GM19438 (cell line): ENCODE data around the gene TAF4B.
"Not testable (repeated sequence)": the region's sequence is repeated elsewhere in the genome, so short reads cannot be mapped to it uniquely, and the experiment has no call there.

Experiments used
- ATAC-seq: cut with Tn5 transposase; IDR thresholded peaks from one replicate; pipeline ENCODE4 v1.9.1; 2021; ENCODE audit warnings: low read depth; ENCODE audit not compliant: unreplicated experiment

Gene TAF4B

GRCh38 chr18:26298107-26298506 is 71.9 kb downstream of the TAF4B start:
- ATAC-seq, result no peak

DNA sequence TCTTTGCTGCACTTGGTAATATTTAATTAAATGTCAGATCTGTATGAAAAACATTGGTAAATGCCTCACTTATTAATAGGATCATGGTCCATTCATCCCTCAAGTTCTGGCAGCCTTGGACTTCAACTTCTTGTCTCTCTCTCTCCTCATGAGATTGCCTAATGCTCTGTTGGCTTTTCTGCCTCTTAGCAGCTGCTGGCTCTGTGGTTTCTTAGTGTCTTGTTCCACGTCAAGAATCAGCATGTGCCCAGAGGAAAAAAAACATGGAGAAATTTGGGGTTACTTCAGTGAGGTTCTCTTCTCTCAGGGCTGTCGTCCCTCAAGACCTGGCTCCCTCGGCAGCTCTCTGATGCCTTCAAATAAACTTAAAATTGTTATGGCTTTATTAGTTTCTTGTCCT is 75.4 kb downstream of the TAF4B start:
- ATAC-seq, result no peak

- ATAC-seq, result not testable (repeated sequence)
Observed at GRCh38 chr18:26303222-26303621, 77.0 kb downstream of the TAF4B start.

- no peak for ATAC-seq
Observed at GRCh38 chr18:26304511-26304910, 78.3 kb downstream of the TAF4B start.

DNA sequence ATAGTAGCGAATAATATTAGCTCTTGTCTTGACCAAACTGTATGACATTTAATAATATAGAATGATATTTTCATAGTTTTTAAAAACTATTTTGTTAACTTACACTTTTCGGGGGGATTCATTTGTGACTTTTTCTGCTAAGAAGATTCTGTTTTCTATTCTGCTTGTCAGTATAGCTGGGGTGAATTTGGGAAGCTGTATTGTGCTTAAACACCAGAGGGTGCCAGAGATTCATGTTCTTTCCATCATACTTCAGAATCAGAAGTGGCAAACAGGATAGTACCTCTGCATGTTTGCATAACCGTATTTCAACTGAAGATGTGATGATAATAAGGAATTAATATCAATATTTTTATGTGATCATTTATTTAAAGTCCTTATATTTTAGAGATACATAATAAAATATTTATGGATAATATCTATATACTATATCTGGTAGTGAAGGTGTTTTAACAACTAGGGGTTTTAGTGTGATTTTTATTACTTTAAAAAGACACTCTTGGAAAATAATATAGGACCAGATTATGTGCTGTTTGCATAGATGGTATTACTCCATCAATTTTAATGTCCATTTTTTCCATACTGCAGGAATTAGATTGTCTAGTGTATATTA is 81.0 kb downstream of the TAF4B start:
- peak; percentile 70 for ATAC-seq

GRCh38 chr18:26309281-26309680 is 83.0 kb downstream of the TAF4B start:
- no peak for ATAC-seq

- ATAC-seq, result no peak
Observed at GRCh38 chr18:26312199-26312598, 86.0 kb downstream of the TAF4B start.

DNA sequence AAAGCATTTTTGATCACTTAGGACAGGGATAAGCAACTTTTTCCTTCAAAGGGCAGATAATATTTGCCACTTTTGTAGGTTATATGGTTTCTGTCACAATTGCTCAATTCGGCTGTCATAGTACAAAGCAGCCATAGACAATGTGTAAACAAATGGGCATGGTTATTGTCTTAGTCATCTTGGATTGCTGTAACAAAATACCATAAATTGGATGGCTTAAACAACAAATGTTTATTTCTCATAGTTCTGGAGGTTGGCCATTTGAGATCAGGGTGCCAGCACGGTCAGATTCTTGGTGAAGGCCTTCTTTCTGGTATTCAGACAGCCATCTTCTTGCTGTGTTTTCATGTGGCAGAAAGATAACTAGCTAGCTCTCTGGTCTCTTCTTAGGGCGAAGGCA is 91.2 kb downstream of the TAF4B start:
- no peak for ATAC-seq

DNA sequence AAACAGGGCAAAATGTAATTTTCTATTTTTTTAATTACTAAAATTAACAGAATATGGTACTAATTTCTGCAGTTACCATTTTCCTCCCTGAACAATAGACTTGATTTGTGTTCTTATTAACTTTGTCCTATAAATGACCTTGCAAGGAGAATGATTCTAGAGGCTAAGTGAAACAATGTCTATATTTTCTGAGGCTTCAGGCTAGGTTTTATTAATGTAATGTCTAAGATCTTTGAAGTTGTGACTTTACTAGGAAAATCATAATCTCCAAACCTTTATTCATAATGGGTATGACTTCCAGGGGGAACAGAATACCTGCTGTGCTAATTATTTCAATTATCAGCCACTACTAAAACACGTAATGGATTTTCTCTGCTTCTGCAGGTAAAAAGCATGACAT is 94.4 kb downstream of the TAF4B start:
- no peak for ATAC-seq

DNA sequence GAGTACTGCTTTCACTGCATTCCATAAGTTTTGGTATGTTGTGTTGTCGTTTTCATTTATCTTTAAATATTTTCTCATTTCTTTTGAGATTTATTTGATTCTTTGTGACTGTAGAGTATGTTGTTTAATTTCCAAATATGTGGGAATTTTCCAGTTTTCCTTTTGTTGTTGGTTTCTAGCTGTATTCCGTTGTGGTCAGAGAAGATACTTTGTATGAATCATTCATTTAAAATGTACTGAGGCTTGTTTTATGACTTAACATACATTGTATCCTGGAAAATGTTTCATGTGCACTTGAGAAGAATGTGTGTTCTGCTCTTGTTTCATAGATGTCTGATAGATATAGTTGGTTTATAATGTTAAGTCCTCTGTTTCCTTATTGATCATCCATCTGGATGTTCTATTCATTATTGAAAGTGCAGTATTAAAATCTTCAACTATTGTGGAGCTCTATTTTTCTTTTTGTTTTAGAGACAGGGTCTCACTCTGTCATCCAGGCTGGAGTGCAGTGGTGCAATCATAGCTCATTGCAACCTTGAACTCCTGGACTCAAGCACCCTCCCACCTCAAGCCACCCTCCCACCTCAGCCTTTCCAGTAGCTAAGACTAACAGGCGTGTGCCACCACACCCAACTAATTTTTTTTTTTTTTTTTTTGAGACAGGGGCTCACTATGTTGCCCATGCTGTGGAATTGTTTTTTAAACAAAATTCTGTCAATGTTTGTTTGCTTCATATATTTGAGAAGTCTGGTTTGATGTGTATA is 96.8 kb downstream of the TAF4B start:
- ATAC-seq, result no peak

GRCh38 chr18:26325771-26326170 is 99.5 kb downstream of the TAF4B start:
- ATAC-seq, result no peak

DNA sequence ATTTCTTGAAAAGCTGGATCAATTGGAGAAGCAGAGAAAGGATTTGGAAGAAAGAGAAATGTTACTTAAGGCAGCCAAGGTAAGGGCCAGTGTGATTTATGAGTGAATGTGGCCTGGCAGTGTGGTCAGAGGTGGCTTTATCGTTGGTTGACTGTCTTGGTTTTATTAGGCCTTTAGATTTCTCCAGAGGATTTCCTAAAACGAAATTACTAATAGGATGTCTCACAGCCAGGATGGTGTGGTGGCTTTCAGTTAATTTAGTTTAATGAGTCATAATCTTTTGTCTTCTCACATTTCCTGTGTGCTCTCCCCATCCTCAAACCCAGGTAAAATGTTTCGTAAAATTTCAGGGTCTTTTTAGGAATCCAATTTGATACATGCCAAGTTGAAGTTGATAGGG is 100.8 kb downstream of the TAF4B start:
- ATAC-seq, result no peak

DNA sequence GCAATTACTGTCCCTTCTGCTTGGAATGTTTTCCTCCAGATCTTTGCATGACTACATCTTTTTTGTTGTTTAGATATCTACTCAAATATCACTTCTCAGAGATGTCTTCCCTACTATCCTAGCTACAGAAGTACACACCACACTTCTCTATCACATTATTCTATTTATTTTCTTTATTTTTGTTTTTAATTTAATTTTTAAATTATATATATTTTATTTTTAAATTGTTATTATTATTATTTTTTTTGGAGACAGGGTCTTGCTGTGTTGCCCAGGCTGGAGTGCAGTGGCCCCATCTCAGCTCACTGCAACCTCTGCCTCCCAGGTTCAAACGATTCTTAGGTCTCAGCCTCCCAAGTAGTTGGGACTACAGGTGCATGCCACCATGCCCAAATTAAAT is 106.7 kb downstream of the TAF4B start:
- ATAC-seq, result no peak

DNA sequence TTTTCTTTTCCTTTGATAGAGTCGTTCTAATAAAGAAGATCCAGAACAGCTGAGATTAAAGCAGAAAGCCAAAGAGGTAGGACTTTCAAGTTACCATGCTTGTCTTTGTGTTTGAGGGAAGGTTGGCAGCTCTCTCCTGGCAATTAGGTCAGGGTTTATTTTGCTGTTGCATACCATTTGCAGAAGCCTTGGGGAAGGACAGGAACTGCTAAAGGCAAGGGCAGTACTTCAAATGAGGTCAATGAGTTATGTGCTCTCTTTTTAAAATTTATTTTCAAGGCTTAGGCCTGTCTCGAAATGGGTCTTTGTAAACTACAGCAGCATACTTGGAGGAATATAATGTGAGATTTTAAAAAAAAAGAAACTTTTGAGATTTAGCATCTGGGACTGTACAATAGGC is 108.9 kb downstream of the TAF4B start:
- no peak for ATAC-seq

DNA sequence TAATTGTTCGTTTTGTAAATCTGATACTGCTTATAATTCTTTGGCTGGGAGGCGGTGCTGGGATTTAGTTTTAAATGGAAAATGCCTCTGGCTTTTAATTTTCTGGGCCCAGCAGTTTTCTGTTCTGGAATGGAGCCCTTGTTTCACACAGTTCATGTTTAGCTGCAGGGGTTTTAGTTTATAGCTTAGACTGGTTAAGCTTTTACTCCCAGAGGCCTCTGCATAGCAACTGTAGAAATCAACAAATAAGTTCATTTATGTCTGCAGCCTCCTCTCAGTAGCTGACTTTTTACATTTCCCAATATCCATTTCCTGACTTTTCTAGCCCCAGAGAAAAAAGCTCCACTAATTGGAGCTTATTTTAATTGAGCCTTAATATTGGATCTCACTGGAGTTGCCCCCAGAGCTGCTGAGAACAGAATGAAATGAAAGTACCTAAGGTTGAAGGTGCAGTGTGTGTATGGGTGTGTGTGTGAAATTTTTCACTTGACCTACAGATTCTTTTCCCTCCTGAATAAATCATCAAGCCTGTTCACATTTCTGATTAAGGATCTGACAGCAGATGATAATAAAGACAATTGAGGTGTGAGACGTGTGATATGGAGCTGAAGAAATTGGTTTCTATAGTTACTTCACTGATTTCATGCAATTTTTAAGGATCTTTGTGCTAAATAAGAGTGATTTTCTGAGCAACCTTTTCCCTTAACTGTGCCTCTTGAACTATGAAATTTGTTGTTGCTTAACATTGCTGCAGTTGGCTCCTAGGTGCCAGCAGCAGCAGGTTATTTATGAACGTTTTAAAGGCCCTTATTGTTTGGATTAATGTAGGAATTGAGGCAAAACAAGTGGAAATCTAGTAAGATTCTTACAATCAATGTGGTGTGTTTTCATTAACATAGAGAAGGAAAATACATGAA is 109.6 kb downstream of the TAF4B start:
- no peak for ATAC-seq

GRCh38 chr18:26336572-26336971 is 110.3 kb downstream of the TAF4B start:
- ATAC-seq, result no peak

DNA sequence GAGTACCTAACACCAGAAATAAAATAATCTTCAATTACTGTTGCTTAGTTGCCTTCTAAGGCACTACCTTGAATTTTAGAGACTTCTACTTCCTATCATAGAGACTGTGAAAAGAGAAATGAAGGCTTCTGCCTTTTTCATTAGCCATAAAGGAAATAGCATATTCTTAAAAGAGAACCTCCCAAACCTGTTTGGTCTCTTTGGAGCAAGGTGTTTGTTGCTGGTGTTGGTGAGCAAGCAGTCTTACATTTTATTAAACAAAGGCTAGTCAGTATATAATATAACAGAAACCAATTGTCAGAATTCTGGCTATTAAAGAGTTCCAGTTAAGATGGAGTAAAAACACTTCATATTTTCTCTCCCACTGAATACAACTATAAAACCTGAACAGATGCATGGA is 116.4 kb downstream of the TAF4B start:
- ATAC-seq, result no peak

- no peak for ATAC-seq
Observed at GRCh38 chr18:26350961-26351360, 124.7 kb downstream of the TAF4B start.

- ATAC-seq, result peak; percentile 59
Observed at GRCh38 chr18:26356045-26356785, 130.0 kb downstream of the TAF4B start.

DNA sequence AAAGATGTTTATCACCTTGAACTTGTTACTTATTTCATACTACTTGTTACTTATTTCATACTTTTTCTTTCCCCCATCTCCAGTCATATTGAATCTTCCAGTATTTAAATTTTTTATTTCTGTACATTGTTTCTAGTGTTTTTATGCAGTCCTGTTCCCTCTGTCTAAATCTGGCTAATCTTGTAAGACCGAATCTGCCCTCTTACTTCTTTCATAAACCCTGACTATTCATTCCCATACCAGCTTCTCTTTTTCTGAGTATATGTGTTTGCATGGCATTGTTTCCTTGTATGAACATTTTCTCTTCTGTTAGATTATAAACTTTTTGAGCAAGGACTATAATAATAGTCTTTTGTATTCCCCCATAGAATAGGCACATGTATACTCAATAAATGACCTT is 131.7 kb downstream of the TAF4B start:
- ATAC-seq, result no peak

DNA sequence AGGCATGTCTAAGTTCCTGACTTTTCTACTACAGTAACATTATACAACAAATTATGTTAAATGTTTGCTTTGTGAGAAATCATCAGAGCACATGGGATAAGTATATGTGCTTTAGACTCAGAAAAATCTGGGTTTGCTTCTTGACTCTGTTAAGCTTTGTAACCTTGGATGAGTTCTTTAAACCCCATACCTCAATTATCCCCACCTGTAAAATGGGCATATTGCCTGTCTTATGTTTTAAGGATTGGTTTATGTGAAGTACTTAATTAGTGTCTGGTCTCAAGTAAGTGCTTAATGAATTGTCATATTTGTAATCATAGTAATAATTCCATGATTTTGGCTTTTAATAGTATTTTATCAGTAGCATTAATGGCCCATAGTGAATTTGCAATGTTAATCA is 135.8 kb downstream of the TAF4B start:
- no peak for ATAC-seq
